Skeletal muscle cell (primary cell): ENCODE data around the gene TMEM259.

Experiments used
- DNase-seq: peaks from one replicate; pipeline ENCODE4 v3.0.0-alpha.2; 2010; ENCODE audit warnings: low read depth
- H3K4me3 ChIP-seq: 2 replicates; pipeline ENCODE4 v1.5.1; 2011; ENCODE audit warnings: low read depth, mild to moderate bottlenecking, control low read depth, low read length, moderate library complexity

Gene TMEM259

DNA sequence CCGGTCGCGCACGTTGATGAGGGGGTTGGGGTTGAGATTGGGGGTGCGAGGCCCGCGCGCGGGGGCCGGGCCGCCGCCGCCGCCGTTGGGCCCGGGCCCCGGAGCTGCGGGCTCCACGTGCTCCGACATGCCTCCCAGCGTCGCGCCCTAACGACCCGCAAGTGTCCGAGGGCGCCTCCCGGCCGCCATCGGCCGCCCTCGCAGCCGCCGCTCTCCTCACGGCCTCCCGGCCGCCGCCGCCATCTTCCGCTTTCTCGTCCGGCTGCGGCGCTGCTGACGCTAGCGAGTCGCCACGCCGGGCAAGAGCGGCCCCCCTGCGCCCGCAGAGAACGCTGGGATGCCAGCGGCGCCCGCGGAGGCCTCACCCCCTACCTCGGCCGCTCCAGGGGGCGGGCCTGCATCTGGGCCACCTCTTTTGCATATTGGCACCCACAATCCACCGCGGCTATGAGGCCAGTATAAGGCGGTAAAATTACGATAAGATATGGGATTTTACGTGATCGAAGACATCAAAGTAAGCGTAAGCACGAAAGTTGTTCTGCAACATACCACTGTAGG is at the start of gene TMEM259:
Gene TMEM259 (minus strand): TSS at position 256 of the 558 bp plus-strand sequence. CDS start 127 bp downstream, at position 129.
- peak within 1 kb of the TSS; percentile 91 for H3K4me3 ChIP-seq
- DNase-seq: peak; percentile 91

DNA sequence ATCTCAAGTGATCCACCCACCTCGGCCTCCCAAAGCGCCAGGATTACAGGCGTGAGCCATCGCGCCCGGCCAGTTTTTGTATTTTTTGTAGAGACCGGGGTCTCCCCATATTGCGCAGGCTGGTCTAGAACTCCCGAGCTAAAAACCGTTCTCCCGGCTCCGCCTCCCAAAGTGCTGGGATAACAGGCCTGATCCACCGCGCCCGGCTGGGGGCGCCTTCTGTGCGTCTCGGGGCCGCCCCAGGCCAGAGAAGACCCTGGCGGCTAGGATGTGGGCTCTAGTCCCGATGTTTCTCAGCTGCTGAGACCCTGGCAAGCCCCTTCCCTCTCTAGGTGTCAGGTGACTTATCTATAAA is 49.6 kb upstream of the TMEM259 start:
- H3K4me3 ChIP-seq: no peak overlapping the region
- DNase-seq: no peak

GRCh38 chr19:1069009-1069779 is 48.3 kb upstream of the TMEM259 start:
- H3K4me3 ChIP-seq: no peak overlapping the region
- no peak for DNase-seq

- no peak overlapping the region for H3K4me3 ChIP-seq
- DNase-seq: no peak
Measured at GRCh38 chr19:1068009-1069001, 47.4 kb upstream of the TMEM259 start.

- no peak for DNase-seq
- peak overlapping the region; percentile 36 for H3K4me3 ChIP-seq
Measured at GRCh38 chr19:1067341-1067957, 46.5 kb upstream of the TMEM259 start.

GRCh38 chr19:1066748-1067340 is 45.9 kb upstream of the TMEM259 start, which contains the start of gene ARHGAP45:
TSS of gene ARHGAP45 (plus strand) at chr19:1067167. CDS start at chr19:1067406, 239 bp downstream.
- H3K4me3 ChIP-seq: peak within 1 kb of the TSS; percentile 36
- no peak for DNase-seq

DNA sequence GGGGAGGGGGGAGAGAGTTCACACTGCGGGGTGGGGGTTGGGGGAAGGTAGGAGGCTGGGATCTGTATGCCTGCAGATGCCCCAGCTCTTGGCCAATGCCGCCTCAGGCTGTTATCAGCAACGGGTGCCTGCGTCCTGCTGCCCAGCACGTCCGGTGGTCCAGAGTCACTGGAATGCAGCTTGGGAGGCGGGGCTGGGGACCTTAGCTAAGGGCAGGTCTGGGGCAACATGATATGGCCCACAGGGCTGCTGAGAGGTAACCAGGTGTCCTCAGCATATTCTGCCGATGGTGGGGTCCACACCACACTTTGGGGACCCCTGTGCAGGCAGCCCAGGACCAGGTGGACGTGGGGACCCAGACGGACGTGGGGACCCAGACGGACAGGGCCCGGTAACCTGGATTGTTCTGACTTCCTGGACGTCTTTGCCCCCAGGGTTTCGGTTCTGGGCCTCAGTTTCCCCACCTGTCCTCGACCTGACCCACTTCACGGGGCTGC is 45.4 kb upstream of the TMEM259 start:
- no peak for DNase-seq
- H3K4me3 ChIP-seq: no peak overlapping the region

DNA sequence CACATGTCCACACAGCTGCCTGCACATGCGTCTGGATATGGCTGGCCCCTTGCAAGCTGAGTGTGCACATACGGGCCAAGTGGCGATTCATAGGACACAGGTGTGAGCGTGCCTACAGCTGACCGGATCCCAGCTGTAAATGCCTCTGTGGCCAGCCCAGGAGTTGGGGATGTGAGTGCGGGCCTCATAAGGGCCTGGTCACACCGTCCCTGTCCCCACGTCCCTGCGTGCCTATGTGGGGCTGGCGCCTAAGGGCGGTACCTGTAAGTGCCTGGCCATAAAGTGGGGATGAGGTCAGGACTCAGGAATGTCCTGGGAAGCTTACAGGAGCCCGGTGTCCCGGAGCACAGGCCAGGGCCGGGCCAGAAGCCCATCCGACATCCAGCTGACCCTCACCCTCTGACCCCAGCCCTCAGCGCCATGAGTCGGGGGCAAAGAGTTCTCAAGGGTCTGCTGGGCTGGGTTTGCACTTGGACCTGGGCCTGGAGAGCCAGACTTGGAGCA is 44.7 kb upstream of the TMEM259 start:
- no peak overlapping the region for H3K4me3 ChIP-seq
- no peak for DNase-seq

- no peak overlapping the region for H3K4me3 ChIP-seq
- DNase-seq: no peak
Measured at GRCh38 chr19:1064661-1065605, 44.0 kb upstream of the TMEM259 start.

DNA sequence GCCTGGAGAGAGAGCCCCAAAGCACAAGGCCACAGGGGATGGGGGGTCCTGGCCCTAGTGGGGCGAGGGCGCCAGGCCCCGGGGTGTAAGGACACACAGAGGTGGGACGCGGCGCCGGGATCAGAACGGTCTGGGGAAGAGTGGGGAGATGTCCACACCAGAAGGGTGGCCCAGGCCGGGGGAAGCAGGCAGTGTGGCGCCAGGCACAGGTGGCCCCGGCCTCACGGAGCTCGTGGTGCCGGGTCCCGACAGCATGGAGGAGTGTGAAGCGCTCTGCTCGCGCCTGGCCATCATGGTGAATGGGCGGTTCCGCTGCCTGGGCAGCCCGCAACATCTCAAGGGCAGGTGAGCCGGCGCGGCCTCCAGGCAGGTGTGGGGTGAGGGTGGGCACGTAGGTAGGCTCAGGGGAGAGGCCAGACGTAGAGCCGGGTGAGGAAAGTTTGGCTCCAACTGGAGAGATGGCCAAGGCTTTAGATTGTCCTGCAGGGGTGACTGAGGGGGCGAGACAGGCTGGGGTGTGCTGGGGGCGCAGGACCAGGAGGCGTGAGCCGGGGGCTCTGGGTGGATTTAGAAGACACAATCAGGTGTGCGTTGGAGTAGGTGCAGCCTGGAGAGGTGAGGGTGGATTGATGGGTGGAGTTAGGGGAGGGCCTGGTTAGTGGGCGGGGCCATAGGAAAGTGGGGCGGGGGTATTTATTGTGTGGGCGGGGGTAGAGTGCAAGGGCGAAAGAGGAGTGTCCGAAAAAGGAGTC is 43.2 kb upstream of the TMEM259 start:
- H3K4me3 ChIP-seq: no peak overlapping the region
- DNase-seq: no peak

GRCh38 chr19:1063030-1063908 is 42.3 kb upstream of the TMEM259 start:
- H3K4me3 ChIP-seq: no peak overlapping the region
- no peak for DNase-seq

DNA sequence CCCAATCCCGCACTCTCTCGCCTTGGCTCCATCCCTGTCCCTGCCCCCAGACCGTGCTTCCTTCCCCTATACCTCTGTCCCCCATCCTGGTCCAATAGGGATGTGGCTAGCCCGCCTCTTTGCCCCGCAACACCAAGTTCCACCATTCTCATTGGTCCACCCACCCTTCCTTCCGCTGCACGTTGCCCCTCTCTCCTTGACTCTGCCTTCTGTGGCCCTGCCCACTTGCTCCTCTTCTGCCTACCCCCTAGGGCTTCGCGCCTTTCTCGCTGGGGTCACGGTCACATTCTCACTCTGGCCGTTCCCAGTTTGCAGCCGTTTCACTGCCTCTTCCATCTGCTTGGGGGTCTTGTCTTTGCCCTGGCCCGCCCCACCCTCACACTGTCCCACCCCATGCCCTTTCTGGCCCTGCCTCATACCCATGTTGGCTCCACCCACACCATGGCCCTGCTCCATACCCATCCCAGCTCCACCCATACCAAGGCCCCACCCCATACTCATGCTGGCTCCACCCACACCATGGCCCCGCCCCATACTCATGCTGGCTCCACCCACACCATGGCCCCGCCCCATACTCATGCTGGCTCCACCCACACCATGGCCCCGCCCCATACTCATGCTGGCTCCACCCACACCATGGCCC is 41.6 kb upstream of the TMEM259 start:
- no peak overlapping the region for H3K4me3 ChIP-seq
- DNase-seq: no peak

DNA sequence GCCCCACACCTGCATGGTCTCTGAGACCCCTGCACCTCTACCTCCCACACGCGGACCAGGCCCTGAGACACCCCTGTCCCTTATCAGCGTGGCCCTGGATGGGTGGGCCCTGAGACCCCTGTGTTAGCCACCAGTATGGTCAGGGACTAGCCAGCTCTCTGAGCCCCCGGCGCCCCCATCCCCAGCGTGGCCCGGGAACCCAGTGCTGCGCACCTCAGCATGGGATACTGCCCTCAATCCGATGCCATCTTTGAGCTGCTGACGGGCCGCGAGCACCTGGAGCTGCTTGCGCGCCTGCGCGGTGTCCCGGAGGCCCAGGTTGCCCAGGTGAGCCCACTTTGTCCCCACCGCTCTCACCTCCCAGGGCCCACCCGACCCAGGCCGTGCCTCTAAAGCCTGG is 41.1 kb upstream of the TMEM259 start:
- H3K4me3 ChIP-seq: no peak overlapping the region
- DNase-seq: no peak

- no peak overlapping the region for H3K4me3 ChIP-seq
- DNase-seq: no peak
Measured at GRCh38 chr19:1060689-1061088, 39.8 kb upstream of the TMEM259 start.

GRCh38 chr19:1058112-1058511 is 37.2 kb upstream of the TMEM259 start:
- H3K4me3 ChIP-seq: no peak overlapping the region
- no peak for DNase-seq
